Aorta (tissue), 5 donors: Measurements from ENCODE around the gene MTCH2. TPM values are rescaled to one million over a fixed set of nuclear protein-coding genes. Genes with fewer than 3 reads are reported as not detected.

Source experiments
- ATAC-seq: fragments of 200-7000 bp; cut with Tn5 transposase; one replicate; pipeline ENCODE4 v1.9.1; 2022; ENCODE audit warnings: moderate library complexity; ENCODE audit not compliant: low FRiP score
- DNase-seq, 2 donors: peaks; one replicate each; pipeline ENCODE4 v3.0.0-alpha.2; 2020
- H3K27ac ChIP-seq, 2 donors: one replicate each; pipeline ENCODE4 v1.5.1; 2013; ENCODE audit warnings: low read length in 2 of 2, mild to moderate bottlenecking in 2 of 2, moderate library complexity in 2 of 2, control low read depth in 1 of 2, inconsistent platforms in 1 of 2, low read depth in 1 of 2
- H3K27me3 ChIP-seq, 2 donors: one replicate each; pipeline ENCODE4 v1.6.1; 2013; ENCODE audit warnings: control low read depth in 1 of 2, low read length in 1 of 2, mild to moderate bottlenecking in 1 of 2, moderate library complexity in 1 of 2; ENCODE audit not compliant: insufficient read depth in 2 of 2, control insufficient read depth in 1 of 2
- H3K36me3 ChIP-seq, 2 donors: one replicate each; pipeline ENCODE4 v1.6.1; 2013; ENCODE audit warnings: control low read depth in 1 of 2, low read length in 1 of 2, mild to moderate bottlenecking in 1 of 2; ENCODE audit not compliant: insufficient read depth in 2 of 2, control insufficient read depth in 1 of 2
- H3K4me1 ChIP-seq, 2 donors: one replicate each; pipeline ENCODE4 v1.6.1; 2013; ENCODE audit warnings: low read length in 2 of 2, control low read depth in 1 of 2, mild to moderate bottlenecking in 1 of 2, moderate library complexity in 1 of 2; ENCODE audit not compliant: insufficient read depth in 2 of 2, control insufficient read depth in 1 of 2
- H3K4me3 ChIP-seq, 2 donors: one replicate each; pipeline ENCODE4 v1.5.1; 2013; ENCODE audit warnings: low read length in 2 of 2, control low read depth in 1 of 2, mild to moderate bottlenecking in 1 of 2
- H3K9me3 ChIP-seq: one replicate; pipeline ENCODE4 v1.6.1; 2013; ENCODE audit warnings: mild to moderate bottlenecking, low read length; ENCODE audit not compliant: control insufficient read depth
- WGBS, 2 donors: extraction: QIAGEN DNeasy Blood & Tissue Kit; methylation state at CpG; one replicate each; pipeline ENCODE4 v1.1.7; 2013; 5-methylcytosine and 5-hydroxymethylcytosine counted together
- intact Hi-C, 2 donors: fragments of 100-400 bp; cut with DNase I; formaldehyde crosslinking; loops; one replicate each; pipeline versions ENCODE4 v1.14.2 to v1.15.0; 2022
- polyA plus RNA-seq, 2 donors: library from polyadenylated mRNA; stranded (reverse); fragments of 200-250 nt; gene quantifications; one replicate each; pipeline ENCODE4 v1.2.3, GENCODE V29; 2013
- total RNA-seq, 2 donors: library from RNA; stranded (reverse); fragmentation: NEBNext Ultra II Directional; extraction: Animal tissue kit (Norgen Biotek cat#: 25700); gene quantifications; one replicate each; pipeline ENCODE4 v1.2.1, GENCODE V29; 2021
- donor health status: healthy with polysubstance abuse.
- donor health status: Bipolar disorder and iron deficiency.
- donor health status: DM: no; HTN: no; CAD: no.
- donor health status: DM: no; HTN: no; CAD: no.
- donor health status: DM: yes; HTN: yes; CAD: no.

Gene MTCH2
- total and polyA plus RNA-seq, 4 donors: 28.6 to 47.8 (median 39.3) TPM

DNA sequence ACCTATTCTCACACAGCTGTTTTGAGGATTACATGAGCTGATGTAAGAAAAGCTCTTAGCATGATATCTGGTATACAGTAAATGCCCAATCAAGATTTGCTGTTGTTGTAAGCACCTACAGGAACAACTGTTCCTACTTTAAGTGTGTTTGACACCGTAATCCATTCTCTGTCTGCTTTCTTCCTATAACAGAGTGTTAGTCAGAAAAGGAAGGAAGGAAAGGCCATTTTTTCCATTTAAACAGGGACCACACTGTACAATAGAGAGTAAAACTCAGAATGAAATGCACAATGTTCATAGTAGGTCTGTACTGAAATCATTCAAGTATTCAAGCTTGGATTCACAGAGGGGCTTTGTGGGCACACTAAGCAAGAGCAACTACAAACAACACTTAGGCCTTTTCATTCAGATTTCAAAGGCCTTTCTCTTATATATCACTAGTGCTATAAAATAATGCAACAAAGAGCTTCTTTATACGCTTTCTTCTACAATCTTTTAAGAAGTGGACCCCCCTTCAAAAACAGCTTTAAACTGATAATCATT lies 21.5 kb downstream of the MTCH2 start:
- whole genome bisulfite sequencing, 2 donors: 84 to 91% methylated on average over 2 of the region's 2 CpGs
- H3K36me3 ChIP-seq: no peaks in the 10 kb centered on the region
- H3K4me3 ChIP-seq: no peak overlapping the region
- intact Hi-C loops: no loop called here
- H3K9me3 ChIP-seq: no peaks in the 10 kb centered on the region
- no peaks in the 10 kb centered on the region for H3K27me3 ChIP-seq
- H3K4me1 ChIP-seq: no peaks in the 10 kb centered on the region
- no peak for ATAC-seq
- no peak overlapping the region for H3K27ac ChIP-seq
- no peak for DNase-seq

DNA sequence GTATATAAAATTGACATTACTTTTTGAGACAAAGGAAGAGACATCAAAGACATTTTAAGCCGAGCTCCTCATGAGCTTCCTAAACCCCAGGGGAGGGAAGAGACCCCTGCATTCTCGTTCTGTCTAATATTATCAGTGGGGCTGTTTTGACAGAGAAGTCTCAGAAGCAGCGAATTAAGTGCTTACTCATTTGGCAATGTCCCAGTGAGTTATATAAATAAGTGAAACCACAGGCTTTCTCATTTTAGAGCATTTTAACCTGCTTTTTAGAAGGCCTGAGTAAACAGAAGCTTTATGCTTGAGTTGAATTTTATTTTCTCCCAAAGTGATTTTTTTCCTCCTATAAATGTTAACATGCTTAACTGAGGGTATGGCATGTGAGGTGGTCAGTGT lies 24.9 kb downstream of the MTCH2 start:
- Histone ChIP-seq H3K9me3 (no peaks in the 10 kb centered on the region), H3K4me1 (no peaks in the 10 kb centered on the region), H3K27me3 (no peaks in the 10 kb centered on the region), H3K4me3 (no peak overlapping the region), H3K27ac (no peak overlapping the region), H3K36me3 (no peaks in the 10 kb centered on the region)
- intact Hi-C loops: no loop called here
- DNase-seq (no peak), ATAC-seq (no peak)
- 58 to 60% methylated on average over 3 of the region's 3 CpGs for whole genome bisulfite sequencing, 2 donors

DNA sequence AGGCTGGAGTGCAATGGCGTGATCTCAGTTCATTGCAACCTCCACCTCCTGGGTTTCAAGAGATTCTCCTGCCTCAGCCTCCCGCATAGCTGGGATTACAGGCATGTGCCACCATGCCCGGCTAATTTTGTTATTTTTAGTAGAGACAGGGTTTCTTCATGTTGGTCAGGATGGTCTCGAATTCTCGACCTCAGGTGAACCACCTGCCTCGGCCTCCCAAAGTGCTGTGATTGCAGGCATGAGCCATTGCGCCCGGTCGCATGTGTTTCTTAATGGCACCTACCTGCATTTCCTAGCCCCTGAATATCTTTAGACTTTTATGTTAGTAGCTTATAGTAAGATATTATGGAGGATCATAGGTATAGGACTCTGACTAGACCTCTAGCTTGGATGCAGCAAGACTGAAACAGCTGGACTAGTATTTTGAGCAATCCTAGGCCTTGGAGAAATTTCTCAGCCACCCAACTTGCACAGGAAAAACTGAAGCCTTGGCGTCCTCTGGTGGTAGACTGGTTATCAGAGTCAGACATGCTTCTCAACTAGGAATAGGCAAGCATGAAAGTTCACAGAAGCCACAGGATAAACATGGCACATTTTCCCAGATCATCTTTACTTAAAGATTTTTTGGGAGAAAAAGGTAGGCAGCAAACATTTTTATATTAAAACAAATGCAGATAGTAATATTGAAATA lies 25.5 kb downstream of the MTCH2 start:
- Histone ChIP-seq H3K9me3 (no peaks in the 10 kb centered on the region), H3K36me3 (no peaks in the 10 kb centered on the region), H3K27me3 (no peaks in the 10 kb centered on the region), H3K4me3 (no peak overlapping the region), H3K27ac (no peak overlapping the region), H3K4me1 (no peaks in the 10 kb centered on the region)
- WGBS, 2 donors: 85 to 86% methylated on average over 10 of the region's 10 CpGs
- no peak for DNase-seq
- intact Hi-C loops: no loop called here
- peak; percentile 85 for ATAC-seq

DNA sequence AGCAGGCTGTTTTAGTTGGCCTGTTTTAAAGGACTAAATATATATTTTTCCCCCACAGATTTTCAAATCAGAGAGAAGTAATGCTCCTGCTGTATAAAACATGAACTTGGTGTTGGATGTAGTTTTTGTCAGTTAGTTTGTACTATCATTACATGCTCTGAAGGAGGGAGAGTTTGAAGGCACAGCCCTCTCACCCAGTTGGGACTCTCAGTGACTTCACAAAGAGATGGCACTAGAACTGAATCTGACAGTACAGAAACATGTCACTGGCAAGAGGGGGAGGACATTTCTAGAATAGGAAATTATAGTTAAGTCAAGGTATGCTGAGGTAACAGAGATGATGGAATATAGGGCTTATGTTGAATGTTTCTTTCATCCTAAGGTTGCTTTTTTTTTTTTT lies 27.1 kb downstream of the MTCH2 start:
- no peaks in the 10 kb centered on the region for H3K36me3 ChIP-seq
- H3K27ac ChIP-seq: no peak overlapping the region
- ATAC-seq: no peak
- no peak for DNase-seq
- intact Hi-C loops: no loop called here
- no peaks in the 10 kb centered on the region for H3K27me3 ChIP-seq
- H3K4me1 ChIP-seq: no peaks in the 10 kb centered on the region
- H3K4me3 ChIP-seq: no peak overlapping the region
- H3K9me3 ChIP-seq: no peaks in the 10 kb centered on the region

DNA sequence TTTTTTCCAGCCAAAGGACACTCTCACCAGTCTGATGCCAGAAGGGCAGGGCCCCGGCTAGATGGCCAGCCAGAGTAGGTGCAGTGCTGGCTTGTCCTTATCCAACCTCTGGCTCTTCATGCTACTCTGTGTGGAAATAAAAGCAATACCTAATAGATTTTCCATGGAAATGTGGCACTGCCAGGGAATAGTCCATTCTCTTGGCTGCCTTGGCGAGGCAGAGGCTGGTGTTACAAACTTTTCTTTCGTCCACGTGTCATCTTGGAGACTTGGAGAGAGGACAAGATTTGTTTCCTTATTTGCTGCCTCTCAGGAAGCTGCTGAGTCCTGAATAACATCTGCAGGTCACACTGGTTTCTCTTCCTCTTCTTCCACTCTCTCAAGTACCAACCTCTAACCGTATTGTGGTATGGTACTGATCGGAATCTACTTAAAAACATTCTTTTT lies 31.0 kb downstream of the MTCH2 start:
- intact Hi-C loops: no loop called here
- DNase-seq (no peak), ATAC-seq (no peak)
- peaks cover 0 to 3% of the 10 kb centered on the region in 2 donors for H3K4me1 ChIP-seq
- H3K4me3 ChIP-seq: no peak overlapping the region
- H3K27me3 ChIP-seq: no peaks in the 10 kb centered on the region
- no peak overlapping the region for H3K27ac ChIP-seq
- 78 to 80% methylated on average over 6 of the region's 6 CpGs for WGBS, 2 donors
- H3K36me3 ChIP-seq: peaks cover 0 to 4% of the 10 kb centered on the region in 2 donors
- no peaks in the 10 kb centered on the region for H3K9me3 ChIP-seq

DNA sequence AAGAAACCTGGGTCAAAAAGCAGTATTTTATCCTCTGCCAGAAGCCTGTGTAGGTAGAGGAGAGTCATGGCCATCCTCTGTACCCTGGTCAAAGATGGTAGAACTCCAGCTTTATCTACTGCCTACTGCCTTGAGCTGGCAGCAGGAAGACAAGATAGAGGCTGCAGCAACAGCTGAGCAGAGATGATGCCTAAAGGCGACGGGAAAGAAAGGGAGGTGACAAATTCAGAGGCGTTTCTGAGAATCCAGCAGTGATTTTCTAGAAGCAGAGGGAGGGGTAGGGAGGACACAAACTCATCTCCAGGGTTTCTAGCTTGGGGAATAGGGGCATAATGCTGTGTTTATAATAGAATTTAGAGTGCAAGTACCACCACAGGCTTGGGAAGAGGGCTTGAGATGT lies 32.7 kb downstream of the MTCH2 start:
- peaks cover 0 to 3% of the 10 kb centered on the region in 2 donors for H3K4me1 ChIP-seq
- no peak overlapping the region for H3K27ac ChIP-seq
- no peaks in the 10 kb centered on the region for H3K27me3 ChIP-seq
- WGBS, 2 donors: 79 to 85% methylated on average over 3 of the region's 3 CpGs
- DNase-seq (no peak), ATAC-seq (no peak)
- H3K4me3 ChIP-seq: no peak overlapping the region
- no peaks in the 10 kb centered on the region for H3K9me3 ChIP-seq
- peaks cover 0 to 4% of the 10 kb centered on the region in 2 donors for H3K36me3 ChIP-seq
- intact Hi-C loops: no loop called here

DNA sequence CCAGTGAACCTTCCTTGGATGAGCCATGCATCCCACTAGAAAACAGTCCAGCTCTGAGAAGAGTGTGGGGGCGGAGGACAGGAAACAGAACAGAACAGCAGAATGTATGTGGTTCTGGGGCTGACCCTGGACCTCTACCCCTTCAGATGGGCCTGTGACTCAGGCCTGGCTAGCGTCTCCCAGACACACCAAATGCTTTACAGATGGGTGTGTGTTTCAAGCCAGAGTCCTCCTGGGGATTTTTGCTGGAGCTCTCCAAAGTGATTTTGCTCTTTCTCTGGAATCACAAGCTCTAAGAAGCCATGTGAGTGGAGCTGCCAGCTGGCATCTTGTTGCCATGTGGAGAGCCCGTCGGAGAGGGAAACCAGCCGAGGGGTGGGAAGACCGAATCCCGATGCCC lies 35.0 kb downstream of the MTCH2 start:
- no peaks in the 10 kb centered on the region for H3K27me3 ChIP-seq
- 7 to 9% methylated on average over 7 of the region's 7 CpGs for WGBS, 2 donors
- peaks cover 0 to 3% of the 10 kb centered on the region in 2 donors for H3K4me1 ChIP-seq
- H3K9me3 ChIP-seq: no peaks in the 10 kb centered on the region
- peaks cover 0 to 4% of the 10 kb centered on the region in 2 donors for H3K36me3 ChIP-seq
- intact Hi-C loops: no loop called here
- H3K27ac ChIP-seq: no peak overlapping the region
- ATAC-seq (peak; percentile 86), DNase-seq (peak in 1 of 2 donors; percentile 77)
- no peak overlapping the region for H3K4me3 ChIP-seq

DNA sequence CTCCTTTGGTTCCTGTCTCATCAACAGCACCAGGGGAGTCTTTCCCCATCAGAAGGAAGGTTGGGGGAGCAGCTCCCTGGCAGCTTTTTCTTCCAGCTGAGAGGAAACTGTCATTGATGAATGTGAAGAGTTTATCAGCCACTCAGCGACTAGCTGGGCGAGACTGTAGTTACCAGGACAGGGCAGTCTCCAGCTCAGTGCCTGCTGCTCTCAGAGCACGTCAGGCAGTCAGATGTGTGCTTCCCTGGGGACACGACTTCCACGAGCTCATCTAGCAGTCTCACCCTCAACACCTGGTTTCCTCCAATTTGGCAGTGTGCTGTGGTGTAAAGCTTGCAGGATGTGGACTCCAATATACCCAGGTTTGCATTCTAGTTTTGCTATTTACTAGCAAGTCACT lies 35.6 kb downstream of the MTCH2 start:
- 9 to 19% methylated on average over 5 of the region's 5 CpGs for WGBS, 2 donors
- intact Hi-C loops: no loop called here
- Histone ChIP-seq H3K36me3 (peaks cover 0 to 4% of the 10 kb centered on the region in 2 donors), H3K27ac (no peak overlapping the region), H3K4me3 (no peak overlapping the region), H3K4me1 (peaks cover 0 to 3% of the 10 kb centered on the region in 2 donors), H3K27me3 (no peaks in the 10 kb centered on the region), H3K9me3 (no peaks in the 10 kb centered on the region)
- DNase-seq (no peak), ATAC-seq (no peak)

DNA sequence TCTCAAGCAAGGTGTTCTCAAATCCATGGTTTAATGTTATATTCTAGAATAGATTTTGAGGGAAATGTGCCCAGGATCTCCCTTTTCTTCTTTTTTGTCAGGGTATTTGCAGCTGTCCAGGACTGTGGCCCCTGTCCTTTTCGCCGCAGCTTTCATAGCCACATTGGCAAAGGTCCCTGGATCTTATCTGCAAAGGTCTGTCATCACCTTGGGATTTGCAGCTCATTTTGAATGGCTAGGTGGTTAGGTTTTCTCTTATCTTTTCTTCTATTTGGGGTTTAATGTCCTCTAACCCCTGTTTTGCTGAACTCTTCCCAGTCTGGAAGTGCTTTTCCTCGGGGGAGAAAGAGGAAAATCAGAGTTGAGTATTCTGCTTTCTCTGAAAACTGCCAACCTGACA lies 36.4 kb downstream of the MTCH2 start:
- Histone ChIP-seq H3K27me3 (no peaks in the 10 kb centered on the region), H3K4me1 (peaks cover 0 to 3% of the 10 kb centered on the region in 2 donors), H3K4me3 (no peak overlapping the region), H3K9me3 (no peaks in the 10 kb centered on the region), H3K27ac (no peak overlapping the region), H3K36me3 (peaks cover 0 to 4% of the 10 kb centered on the region in 2 donors)
- 63 to 66% methylated on average over 3 of the region's 3 CpGs for WGBS, 2 donors
- DNase-seq (no peak), ATAC-seq (no peak)
- intact Hi-C loops: no loop called here
